PFSK-1 (cell line): ENCODE data around the gene TOMM6.
A peak's percentile ranks its signal among the peaks of the same experiment; 100 is the strongest.

Source experiments
- FOXP2 ChIP-seq: optimal IDR thresholded peaks from 2 replicates; pipeline ENCODE3; 2011; ENCODE audit warnings: borderline replicate concordance, control low read depth, inconsistent platforms; ENCODE audit not compliant: insufficient read depth; ENCODE audit errors: extremely low read length, extremely low read depth
- POLR2AphosphoS5 ChIP-seq: IDR thresholded peaks from 2 replicates; pipeline ENCODE4 v1.6.1; 2012; ENCODE audit warnings: low read depth, mild to moderate bottlenecking, control low read depth, low read length, moderate library complexity
- SIN3A ChIP-seq: IDR thresholded peaks from 2 replicates; pipeline ENCODE4 v1.6.1; 2012; ENCODE audit warnings: mild to moderate bottlenecking, low read length, moderate library complexity, borderline replicate concordance; ENCODE audit not compliant: insufficient read depth
- TAF1 ChIP-seq: IDR thresholded peaks from 2 replicates; pipeline ENCODE4 v1.6.1; 2012; ENCODE audit warnings: low read length, control low read depth, borderline replicate concordance; ENCODE audit not compliant: insufficient read depth
- TF ChIP-seq, protein P1 (sequence below), 2 experiments: IDR thresholded peaks; 2 replicates each; pipeline versions ENCODE4 v1.6.1 to v1.8.0; 2011 to 2012; ENCODE audit warnings: low read depth in 2 of 2, low read length in 2 of 2, control low read depth in 1 of 2, inconsistent platforms in 1 of 2, mild to moderate bottlenecking in 1 of 2, moderate library complexity in 1 of 2; ENCODE audit not compliant: insufficient read depth in 1 of 2

The TOMM6 gene

DNA sequence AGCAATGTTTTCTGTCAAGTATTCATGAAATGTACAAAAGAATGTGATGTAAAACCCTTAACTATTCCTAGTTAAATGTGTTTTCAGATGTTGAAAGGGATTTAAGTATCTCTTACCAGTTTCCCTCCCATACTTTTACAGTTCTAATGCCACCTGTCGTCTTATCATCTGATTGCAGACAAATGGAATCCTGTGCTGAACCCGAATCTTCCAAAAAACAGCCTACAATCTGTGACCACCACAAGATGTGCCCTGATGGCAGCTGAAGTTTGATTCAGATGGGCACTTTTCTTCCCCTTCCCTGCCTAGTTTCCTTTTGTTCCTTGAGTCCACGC, 1.9 kb downstream of the TOMM6 start:
- TF ChIP-seq SIN3A = no peak

GRCh38 chr6:41790045-41790444, 2.6 kb downstream of the TOMM6 start:
- no peak for TF ChIP-seq POLR2AphosphoS5
- TF ChIP-seq SIN3A = no peak
- TF ChIP-seq, protein P1, sequence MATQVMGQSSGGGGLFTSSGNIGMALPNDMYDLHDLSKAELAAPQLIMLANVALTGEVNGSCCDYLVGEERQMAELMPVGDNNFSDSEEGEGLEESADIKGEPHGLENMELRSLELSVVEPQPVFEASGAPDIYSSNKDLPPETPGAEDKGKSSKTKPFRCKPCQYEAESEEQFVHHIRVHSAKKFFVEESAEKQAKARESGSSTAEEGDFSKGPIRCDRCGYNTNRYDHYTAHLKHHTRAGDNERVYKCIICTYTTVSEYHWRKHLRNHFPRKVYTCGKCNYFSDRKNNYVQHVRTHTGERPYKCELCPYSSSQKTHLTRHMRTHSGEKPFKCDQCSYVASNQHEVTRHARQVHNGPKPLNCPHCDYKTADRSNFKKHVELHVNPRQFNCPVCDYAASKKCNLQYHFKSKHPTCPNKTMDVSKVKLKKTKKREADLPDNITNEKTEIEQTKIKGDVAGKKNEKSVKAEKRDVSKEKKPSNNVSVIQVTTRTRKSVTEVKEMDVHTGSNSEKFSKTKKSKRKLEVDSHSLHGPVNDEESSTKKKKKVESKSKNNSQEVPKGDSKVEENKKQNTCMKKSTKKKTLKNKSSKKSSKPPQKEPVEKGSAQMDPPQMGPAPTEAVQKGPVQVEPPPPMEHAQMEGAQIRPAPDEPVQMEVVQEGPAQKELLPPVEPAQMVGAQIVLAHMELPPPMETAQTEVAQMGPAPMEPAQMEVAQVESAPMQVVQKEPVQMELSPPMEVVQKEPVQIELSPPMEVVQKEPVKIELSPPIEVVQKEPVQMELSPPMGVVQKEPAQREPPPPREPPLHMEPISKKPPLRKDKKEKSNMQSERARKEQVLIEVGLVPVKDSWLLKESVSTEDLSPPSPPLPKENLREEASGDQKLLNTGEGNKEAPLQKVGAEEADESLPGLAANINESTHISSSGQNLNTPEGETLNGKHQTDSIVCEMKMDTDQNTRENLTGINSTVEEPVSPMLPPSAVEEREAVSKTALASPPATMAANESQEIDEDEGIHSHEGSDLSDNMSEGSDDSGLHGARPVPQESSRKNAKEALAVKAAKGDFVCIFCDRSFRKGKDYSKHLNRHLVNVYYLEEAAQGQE (IDR thresholded peaks at IDR 0.05; ENCODE audit: insufficient read depth in 1 of 2, low read depth in 2 of 2, low read length in 2 of 2) = no peak
- TF ChIP-seq FOXP2 = no peak

DNA sequence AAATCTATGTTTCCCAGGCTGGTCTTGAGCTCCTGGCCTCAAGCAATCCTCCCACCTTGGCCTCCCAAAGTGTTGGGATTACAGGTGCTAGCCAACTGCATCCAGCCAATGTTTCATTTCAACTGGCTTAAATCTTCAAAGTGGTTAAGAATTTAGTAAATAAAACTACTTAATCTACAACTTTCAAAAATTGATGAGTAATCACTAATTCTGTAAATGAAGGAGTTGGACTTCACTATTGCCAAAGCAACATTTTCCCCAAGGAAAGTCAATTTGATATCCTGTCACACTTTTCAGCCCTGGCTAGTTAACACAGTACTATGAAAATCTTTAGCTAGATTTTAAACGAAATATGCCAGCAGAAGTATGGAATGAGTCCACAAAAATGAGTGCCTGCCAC, 3.8 kb downstream of the TOMM6 start:
- TF ChIP-seq, protein P1 (IDR thresholded peaks at IDR 0.05; ENCODE audit: insufficient read depth in 1 of 2, low read depth in 2 of 2, low read length in 2 of 2) = no peak
- TF ChIP-seq POLR2AphosphoS5 = no peak
- no peak for TF ChIP-seq FOXP2
- no peak for TF ChIP-seq SIN3A
- TF ChIP-seq TAF1 = no peak

GRCh38 chr6:41791984-41792383, 4.5 kb downstream of the TOMM6 start:
- TF ChIP-seq POLR2AphosphoS5 (0 out of 2 replicates have a peak, but pooled peaks have one; percentile 21), FOXP2 (no peak)

DNA sequence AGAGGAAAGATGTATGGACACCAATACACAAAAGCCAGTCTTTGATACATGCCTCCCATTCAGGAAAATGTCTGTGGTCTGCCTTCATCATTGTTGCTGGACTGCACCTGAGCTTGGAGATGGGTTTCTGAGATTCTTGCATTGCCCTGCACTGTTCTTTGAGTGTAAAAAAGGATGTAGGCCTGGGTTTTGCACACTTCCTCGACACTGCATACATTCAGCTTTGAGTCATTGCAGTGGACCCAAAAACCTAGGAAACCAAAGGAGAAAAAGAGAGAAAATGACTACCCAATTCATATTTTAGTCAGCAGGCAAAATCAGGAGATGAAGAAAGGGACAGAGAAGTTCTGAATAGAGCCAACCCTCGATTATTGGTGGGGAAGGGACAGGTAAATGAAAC, 9.0 kb downstream of the TOMM6 start:
- TF ChIP-seq, protein P1 (IDR thresholded peaks at IDR 0.05; ENCODE audit: insufficient read depth in 1 of 2, low read depth in 2 of 2, low read length in 2 of 2) = no peak

DNA sequence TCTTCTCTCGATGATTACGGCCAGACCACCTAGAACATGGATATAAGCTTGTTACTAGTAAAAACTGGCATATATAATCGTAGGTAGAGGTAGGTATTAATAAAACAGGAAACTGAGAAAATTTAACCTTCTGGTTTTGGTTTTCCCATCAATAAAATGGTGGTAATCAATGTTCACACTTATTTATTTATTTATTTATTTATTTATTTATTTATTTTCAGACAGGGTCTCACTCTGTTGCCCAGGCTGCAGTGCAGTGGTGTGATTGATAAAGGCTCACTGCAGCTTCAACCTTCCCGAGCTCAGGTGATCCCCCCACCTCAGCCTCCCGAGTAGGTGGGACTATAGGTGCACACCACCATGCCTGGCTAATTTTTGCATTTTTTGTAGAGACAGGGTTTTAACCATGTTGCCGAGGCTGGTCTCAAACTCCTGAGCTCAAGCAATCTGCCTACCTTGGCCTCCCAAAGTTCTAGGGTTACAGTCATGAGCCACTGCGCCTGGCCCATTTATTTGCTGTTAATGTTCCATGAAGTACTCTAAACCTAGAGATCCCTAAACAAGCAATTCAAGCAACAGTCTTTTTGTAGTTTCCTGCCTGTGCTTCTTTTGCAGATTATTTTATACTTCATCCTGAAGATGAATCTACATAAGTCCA, 11.5 kb downstream of the TOMM6 start:
- TF ChIP-seq, protein P1 (IDR thresholded peaks at IDR 0.05; ENCODE audit: insufficient read depth in 1 of 2, low read depth in 2 of 2, low read length in 2 of 2) = no peak
- TF ChIP-seq SIN3A = no peak
